Measurements from ENCODE around the gene PRKCB.

The PRKCB gene

DNA sequence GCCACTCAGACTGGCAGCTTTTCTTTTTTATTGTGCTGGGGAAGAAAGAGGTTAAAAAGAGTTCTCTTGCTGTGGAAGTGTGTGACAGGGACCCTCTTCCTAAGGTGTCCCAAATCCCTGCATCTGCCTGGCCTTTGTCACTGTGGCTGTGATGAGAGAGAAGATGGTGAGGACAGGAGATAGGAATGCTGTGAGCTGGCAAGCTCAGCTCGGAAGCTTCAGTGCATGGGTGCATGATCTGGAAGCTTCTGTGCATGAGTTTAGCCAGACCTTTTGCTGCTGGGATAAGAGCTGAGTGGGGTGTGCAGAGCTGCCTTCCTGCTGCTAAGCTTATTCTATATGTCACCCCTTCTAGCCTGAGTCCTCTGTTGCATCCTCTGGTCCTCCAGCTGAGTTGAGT lies 317.0 kb downstream of the PRKCB start:
- TF ChIP-seq, protein P1, sequence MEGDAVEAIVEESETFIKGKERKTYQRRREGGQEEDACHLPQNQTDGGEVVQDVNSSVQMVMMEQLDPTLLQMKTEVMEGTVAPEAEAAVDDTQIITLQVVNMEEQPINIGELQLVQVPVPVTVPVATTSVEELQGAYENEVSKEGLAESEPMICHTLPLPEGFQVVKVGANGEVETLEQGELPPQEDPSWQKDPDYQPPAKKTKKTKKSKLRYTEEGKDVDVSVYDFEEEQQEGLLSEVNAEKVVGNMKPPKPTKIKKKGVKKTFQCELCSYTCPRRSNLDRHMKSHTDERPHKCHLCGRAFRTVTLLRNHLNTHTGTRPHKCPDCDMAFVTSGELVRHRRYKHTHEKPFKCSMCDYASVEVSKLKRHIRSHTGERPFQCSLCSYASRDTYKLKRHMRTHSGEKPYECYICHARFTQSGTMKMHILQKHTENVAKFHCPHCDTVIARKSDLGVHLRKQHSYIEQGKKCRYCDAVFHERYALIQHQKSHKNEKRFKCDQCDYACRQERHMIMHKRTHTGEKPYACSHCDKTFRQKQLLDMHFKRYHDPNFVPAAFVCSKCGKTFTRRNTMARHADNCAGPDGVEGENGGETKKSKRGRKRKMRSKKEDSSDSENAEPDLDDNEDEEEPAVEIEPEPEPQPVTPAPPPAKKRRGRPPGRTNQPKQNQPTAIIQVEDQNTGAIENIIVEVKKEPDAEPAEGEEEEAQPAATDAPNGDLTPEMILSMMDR (IDR thresholded peaks at IDR 0.05; ENCODE audit: low read depth, low read length): no peak
- in situ Hi-C loops (cut with HindIII; ENCODE audit: low sequenced_read_pairs): no loop called here
- H3K4me3 ChIP-seq (ENCODE audit: low read depth, low read length): no peak overlapping the region
- no peak for DNase-seq (ENCODE audit: low read depth, low spot score)

DNA sequence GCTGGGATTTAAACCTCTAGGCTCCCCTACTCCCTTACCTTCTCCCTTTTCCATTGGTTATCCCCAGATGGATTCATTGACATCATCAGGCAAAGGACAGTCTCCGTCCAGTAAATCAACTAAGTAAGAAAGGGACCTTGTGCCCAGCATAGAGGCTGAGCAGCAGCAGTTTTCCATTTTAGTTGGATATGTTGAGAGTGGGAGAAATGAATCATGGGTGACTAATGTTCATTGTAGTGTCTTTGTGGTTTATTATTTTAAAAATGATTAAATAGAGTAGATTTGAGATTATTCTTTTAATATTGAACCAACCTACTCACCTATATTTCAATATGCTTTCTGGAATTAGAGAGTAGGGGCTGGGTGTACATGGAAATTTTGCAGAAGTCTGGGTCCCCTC lies 321.0 kb downstream of the PRKCB start:
- in situ Hi-C loops (cut with HindIII; ENCODE audit: low sequenced_read_pairs): no loop called here
- no peak for DNase-seq (ENCODE audit: low read depth, low spot score)
- H3K4me3 ChIP-seq (ENCODE audit: low read depth, low read length): no peak overlapping the region
- TF ChIP-seq, protein P1 (IDR thresholded peaks at IDR 0.05; ENCODE audit: low read depth, low read length): no peak

DNA sequence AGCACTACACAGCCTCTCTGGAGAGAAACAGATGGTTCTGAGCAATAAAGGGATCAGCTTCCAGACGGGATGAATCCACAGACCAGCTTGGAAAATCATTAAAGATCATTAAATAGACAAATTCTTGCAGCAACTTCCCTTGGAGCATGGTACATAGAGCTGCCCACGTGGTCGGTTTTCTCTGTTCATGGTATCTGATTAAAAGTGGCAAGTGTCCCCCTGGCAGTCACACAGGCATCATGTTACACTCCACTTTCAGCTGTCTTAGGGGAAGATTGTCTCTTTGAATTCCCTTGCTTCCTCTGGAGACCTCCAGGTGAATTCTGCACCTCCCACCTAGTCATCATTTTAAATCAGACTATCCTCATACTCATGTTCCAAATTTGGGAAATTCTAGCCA lies 328.2 kb downstream of the PRKCB start:
- TF ChIP-seq, protein P1 (IDR thresholded peaks at IDR 0.05; ENCODE audit: low read depth, low read length): no peak
- in situ Hi-C loops (cut with HindIII; ENCODE audit: low sequenced_read_pairs): no loop called here
- DNase-seq (ENCODE audit: low read depth, low spot score): no peak
- no peak overlapping the region for H3K4me3 ChIP-seq (ENCODE audit: low read depth, low read length)

DNA sequence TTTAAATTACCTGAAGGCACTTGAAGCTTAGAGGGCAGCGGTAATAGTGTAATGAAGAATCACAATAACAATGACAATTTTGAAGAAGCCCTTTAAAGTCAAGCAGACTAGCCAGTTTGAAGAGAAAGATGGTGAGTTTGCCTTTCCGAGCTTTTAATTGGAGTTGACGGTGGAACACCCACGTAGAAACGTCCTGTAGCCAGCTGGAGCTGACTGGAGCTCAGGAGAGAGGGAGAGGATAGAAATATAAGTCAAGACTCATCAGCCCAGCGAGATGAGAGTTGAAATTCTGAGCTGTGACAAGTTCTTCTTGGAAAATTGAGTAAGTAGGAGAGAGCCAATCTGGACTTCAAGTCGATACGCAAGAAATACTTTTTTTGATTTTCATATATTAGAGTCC lies 328.6 kb downstream of the PRKCB start:
- no peak overlapping the region for H3K4me3 ChIP-seq (ENCODE audit: low read depth, low read length)
- in situ Hi-C loops (cut with HindIII; ENCODE audit: low sequenced_read_pairs): no loop called here

DNA sequence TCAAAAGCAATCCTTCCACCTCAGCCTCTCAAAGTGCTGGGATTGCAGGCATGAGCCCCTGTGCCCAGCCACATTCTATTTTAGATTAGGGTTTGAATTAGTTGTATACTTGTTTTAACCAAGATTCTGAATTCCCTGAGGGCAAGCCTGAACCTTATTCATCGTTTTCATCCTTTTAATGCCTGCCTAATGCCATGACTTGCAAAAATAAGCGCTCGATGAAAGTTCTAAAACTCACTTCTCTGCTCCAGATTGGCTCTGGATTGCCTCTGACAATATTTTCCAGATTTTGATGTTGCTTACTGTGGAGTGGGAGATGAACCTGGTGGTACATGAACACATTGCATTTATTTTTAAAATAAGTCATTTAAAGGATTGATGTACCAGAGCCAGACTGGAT lies 329.5 kb downstream of the PRKCB start:
- in situ Hi-C loops (cut with HindIII; ENCODE audit: low sequenced_read_pairs): no loop called here

More for the DNA sequence above, 328.6 kb downstream of the PRKCB start:
- TF ChIP-seq, protein P1 (IDR thresholded peaks at IDR 0.05; ENCODE audit: low read depth, low read length): no peak
- no peak for DNase-seq (ENCODE audit: low read depth, low spot score)

DNA sequence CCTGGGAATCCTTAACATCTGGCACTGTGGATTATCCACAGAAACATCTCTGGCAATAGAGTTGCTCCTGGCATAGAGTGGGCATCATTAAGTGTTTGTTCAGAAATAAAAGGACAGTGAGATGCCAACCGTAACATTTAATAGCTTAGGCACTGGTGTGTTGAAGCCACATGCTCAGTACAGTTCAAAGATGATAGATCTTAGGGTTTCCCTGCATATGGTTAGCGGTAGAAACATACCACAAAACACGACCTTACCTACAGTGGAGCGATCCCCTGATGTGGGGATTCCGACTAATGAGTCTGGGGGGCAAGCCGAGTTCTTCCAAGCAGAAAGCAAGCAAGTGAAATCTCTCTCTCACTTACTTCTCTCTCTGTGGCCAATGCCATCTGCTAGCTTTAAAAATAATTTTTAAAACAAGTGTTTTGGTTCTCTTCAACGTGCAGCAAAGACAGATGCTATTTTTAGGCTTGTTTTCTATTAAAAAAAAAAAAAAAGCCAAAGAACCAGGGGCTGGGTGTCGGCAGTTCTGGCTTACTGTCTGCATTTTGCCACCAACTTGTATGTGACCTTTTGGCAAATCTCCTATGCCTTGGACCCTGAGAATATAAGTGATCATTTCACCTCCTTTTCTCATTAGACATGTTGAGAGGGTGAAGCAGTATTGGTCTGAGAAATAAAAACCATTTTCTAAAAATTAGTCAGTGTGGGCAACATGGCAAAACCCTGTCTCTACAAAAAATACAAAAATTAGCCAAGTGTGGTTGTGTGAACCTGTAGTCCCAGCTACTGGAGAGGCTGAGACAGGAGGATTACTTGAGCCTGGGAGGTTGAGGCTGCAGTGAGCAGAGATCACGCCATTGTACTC lies 331.1 kb downstream of the PRKCB start:
- H3K4me3 ChIP-seq (ENCODE audit: low read depth, low read length): no peak overlapping the region
- no peak for DNase-seq (ENCODE audit: low read depth, low spot score)
- in situ Hi-C loops (cut with HindIII; ENCODE audit: low sequenced_read_pairs): no loop called here
- TF ChIP-seq, protein P1 (IDR thresholded peaks at IDR 0.05; ENCODE audit: low read depth, low read length): no peak

More for the DNA sequence above, 329.5 kb downstream of the PRKCB start:
- TF ChIP-seq, protein P1 (IDR thresholded peaks at IDR 0.05; ENCODE audit: low read depth, low read length): no peak
- H3K4me3 ChIP-seq (ENCODE audit: low read depth, low read length): no peak overlapping the region
- no peak for DNase-seq (ENCODE audit: low read depth, low spot score)

Data from astrocyte of the spinal cord (primary cell).